ENCODE data around the gene CACNA1C. TPM values are rescaled to one million over a fixed set of nuclear protein-coding genes. Genes with fewer than 3 reads are reported as not detected.

CACNA1C gene
- total RNA-seq, 4 donors from 2014 or later, result 2.9 to 5.3 (median 4.3) TPM

GRCh38 chr12:2562400-2562799 lies 509.6 kb downstream of the CACNA1C start:
- no peak for TF ChIP-seq CTCF (IDR thresholded peaks at IDR 0.05; ENCODE audit: low read depth)

- no peak for TF ChIP-seq CTCF (IDR thresholded peaks at IDR 0.05; ENCODE audit: low read depth)
Observed at GRCh38 chr12:2563709-2564108, 510.9 kb downstream of the CACNA1C start.

GRCh38 chr12:2566161-2566560 lies 513.4 kb downstream of the CACNA1C start:
- no peak for TF ChIP-seq CTCF (IDR thresholded peaks at IDR 0.05; ENCODE audit: low read depth)

GRCh38 chr12:2567711-2568110 lies 514.9 kb downstream of the CACNA1C start:
- TF ChIP-seq CTCF (IDR thresholded peaks at IDR 0.05; ENCODE audit: low read depth), result no peak

GRCh38 chr12:2570562-2570961 lies 517.8 kb downstream of the CACNA1C start:
- TF ChIP-seq CTCF (IDR thresholded peaks at IDR 0.05; ENCODE audit: low read depth), result no peak

GRCh38 chr12:2574355-2574935 lies 521.7 kb downstream of the CACNA1C start:
- TF ChIP-seq CTCF (IDR thresholded peaks at IDR 0.05; ENCODE audit: low read depth), result no peak

GRCh38 chr12:2575245-2575644 lies 522.5 kb downstream of the CACNA1C start:
- no peak for TF ChIP-seq CTCF (IDR thresholded peaks at IDR 0.05; ENCODE audit: low read depth)
